Stimulated activated CD4-positive, alpha-beta T cell treated with anti-CD3 and anti-CD28 coated beads, Interleukin-15, amount 100 ng/mL, for 48 hours (primary cell): Measurements from ENCODE around the gene DPEP3.
"Not testable (repeated sequence)": the region's sequence is repeated elsewhere in the genome, so short reads cannot be mapped to it uniquely, and the experiment has no call there.

Source experiments
- DNase-seq, 2 donors: peaks; one replicate each; pipeline ENCODE4 v3.0.0-alpha.2; 2020; ENCODE audit warnings: low read depth in 2 of 2

Gene DPEP3

GRCh38 chr16:67994040-67994408 lies 13.7 kb upstream of the DPEP3 start:
- not testable (repeated sequence) for DNase-seq

GRCh38 chr16:67993207-67994039 lies 13.1 kb upstream of the DPEP3 start:
- peak; percentile 70 to 83 for DNase-seq

GRCh38 chr16:67992661-67993206 lies 12.4 kb upstream of the DPEP3 start:
- DNase-seq, result no peak

- DNase-seq, result no peak
Observed at GRCh38 chr16:67990018-67990386, 9.7 kb upstream of the DPEP3 start.

GRCh38 chr16:67989322-67990017 lies 9.2 kb upstream of the DPEP3 start:
- DNase-seq, result no peak

- no peak for DNase-seq
Observed at GRCh38 chr16:67988675-67989074, 8.4 kb upstream of the DPEP3 start.

- DNase-seq, result no peak
Observed at GRCh38 chr16:67987460-67988160, 7.3 kb upstream of the DPEP3 start.

- no peak for DNase-seq
Observed at GRCh38 chr16:67986949-67987348, 6.7 kb upstream of the DPEP3 start.

GRCh38 chr16:67982011-67982696 lies 1.9 kb upstream of the DPEP3 start:
- DNase-seq, result no peak

GRCh38 chr16:67977469-67978227 lies 2.7 kb downstream of the DPEP3 start:
- no peak for DNase-seq

- no peak for DNase-seq
Observed at GRCh38 chr16:67977005-67977404, 3.3 kb downstream of the DPEP3 start.

- no peak for DNase-seq
Observed at GRCh38 chr16:67976205-67976604, 4.1 kb downstream of the DPEP3 start.

- no peak for DNase-seq
Observed at GRCh38 chr16:67975321-67976105, 4.8 kb downstream of the DPEP3 start.

GRCh38 chr16:67972285-67972684 lies 8.0 kb downstream of the DPEP3 start:
- DNase-seq, result not testable (repeated sequence)

- DNase-seq, result no peak
Observed at GRCh38 chr16:67971111-67971510, 9.2 kb downstream of the DPEP3 start.

GRCh38 chr16:67969254-67970039 lies 10.9 kb downstream of the DPEP3 start:
- no peak for DNase-seq

- peak; percentile 84 to 89 for DNase-seq
Observed at GRCh38 chr16:67968400-67969253, 11.7 kb downstream of the DPEP3 start, which contains the start of gene SLC12A4. Gene SLC12A4, minus strand, starts transcription at chr16:67968637. Its CDS starts 84 bp downstream, at chr16:67968553.

- DNase-seq, result no peak
Observed at GRCh38 chr16:67967958-67968399, 12.3 kb downstream of the DPEP3 start.
